Measurements from ENCODE around the gene ARHGAP28.

DNA sequence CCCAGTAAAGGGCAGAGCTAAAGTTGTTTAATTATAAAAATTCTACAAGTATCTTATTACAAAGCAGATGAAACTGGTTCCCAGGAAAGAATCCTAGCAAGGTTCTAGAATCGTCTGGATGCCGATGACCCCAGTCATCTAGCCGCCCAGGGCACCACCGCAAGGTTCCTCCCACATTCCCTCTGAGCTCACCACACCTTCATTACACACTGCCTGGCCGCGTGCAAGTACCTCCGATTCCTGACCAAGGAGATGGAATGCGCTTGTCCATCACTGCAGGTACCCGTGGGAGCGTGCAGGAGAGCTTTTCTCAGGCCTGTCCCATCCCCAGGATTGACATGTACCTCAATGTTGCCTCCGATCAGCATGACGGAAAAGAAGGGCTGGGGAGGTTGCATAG, 229.6 kb downstream of the ARHGAP28 start:
- TF ChIP-seq CTCF (IDR thresholded peaks at IDR 0.05) (no peak), POLR2A (IDR thresholded peaks at IDR 0.05) (no peak), POLR2AphosphoS5 (IDR thresholded peaks at IDR 0.05) (no peak), EP300 (IDR thresholded peaks at IDR 0.05; ENCODE audit: low read depth) (no peak)

Measured in transverse colon (tissue), 4 donors.